Measurements from ENCODE around the gene SOHLH2.
A peak's percentile ranks its signal among the peaks of the same experiment; 100 is the strongest.

Gene SOHLH2

DNA sequence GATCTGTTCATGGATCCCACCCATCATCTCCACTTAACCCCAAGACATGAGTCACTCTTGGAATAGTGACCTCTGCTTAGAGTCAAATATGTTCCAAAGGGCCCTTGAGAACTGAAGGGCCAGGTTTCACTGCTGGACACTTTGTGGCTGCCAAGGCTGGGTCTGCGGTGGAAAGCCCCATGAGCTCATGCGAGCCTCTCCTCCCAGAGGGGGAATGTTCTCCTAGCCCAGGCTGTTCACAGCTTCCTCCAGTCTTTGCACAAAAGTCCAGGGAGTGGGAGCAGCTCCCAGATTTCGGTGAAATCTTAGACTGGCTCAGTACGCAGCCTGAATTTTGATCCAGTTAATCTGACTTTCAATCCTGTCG lies 82.4 kb downstream of the SOHLH2 start:
- H3K23ac ChIP-seq (ENCODE audit: low read length in 2 of 2), result no peak overlapping the region
- no peak overlapping the region for H2AK5ac ChIP-seq (ENCODE audit: low read length, severe bottlenecking)
- H3K27ac ChIP-seq (ENCODE audit: low read length, poor library complexity, severe bottlenecking), result no peak overlapping the region
- no peaks in the 10 kb centered on the region for H3K79me1 ChIP-seq (replicated peaks; ENCODE audit: low read length, poor library complexity, severe bottlenecking)
- 69% methylated on average over 5 of the region's 5 CpGs for WGBS
- H2BK15ac ChIP-seq (ENCODE audit: low read depth, poor library complexity, severe bottlenecking), result no peak overlapping the region
- H3K9ac ChIP-seq (ENCODE audit: low read length), result peak overlapping the region; percentile 76
- no peak overlapping the region for H2BK120ac ChIP-seq (ENCODE audit: low read depth, low read length)
- no peaks in the 10 kb centered on the region for H3K9me3 ChIP-seq (ENCODE audit: control insufficient read depth, low read length)
- H3K4ac ChIP-seq (ENCODE audit: low read depth in 1 of 2, low read length in 2 of 2), result no peak overlapping the region
- peaks cover 14% of the 10 kb centered on the region for H3K4me1 ChIP-seq (ENCODE audit: control insufficient read depth, insufficient read depth, low read depth, low read length)
- peak overlapping the region in 1 of 2 experiments; percentile 92 for H3K4me3 ChIP-seq (ENCODE audit: insufficient read depth in 1 of 2, low read depth in 1 of 2, low read length in 2 of 2)
- H2AFZ ChIP-seq (ENCODE audit: low read depth, low read length), result no peak overlapping the region
- H3K4me2 ChIP-seq (ENCODE audit: low read length, poor library complexity, severe bottlenecking), result no peak overlapping the region
- no peak overlapping the region for H4K91ac ChIP-seq (ENCODE audit: low read length)
- H2BK12ac ChIP-seq (ENCODE audit: low read length in 2 of 2), result no peak overlapping the region
- no peak overlapping the region for H2BK5ac ChIP-seq (ENCODE audit: low read depth, low read length, poor library complexity, severe bottlenecking)
- no peak for DNase-seq
- peaks cover 0 to 57% of the 10 kb centered on the region in 2 experiments for H3K27me3 ChIP-seq (ENCODE audit: control insufficient read depth in 1 of 2, insufficient read depth in 1 of 2, low read length in 2 of 2)
- no peak overlapping the region for H4K8ac ChIP-seq (ENCODE audit: low read length)
- no peaks in the 10 kb centered on the region for H3K36me3 ChIP-seq (ENCODE audit: control insufficient read depth in 1 of 2, insufficient read depth in 2 of 2, low read depth in 1 of 2, low read length in 2 of 2)
- H3K18ac ChIP-seq (ENCODE audit: low read depth in 1 of 2, low read length in 2 of 2), result no peak overlapping the region
- H3K14ac ChIP-seq (ENCODE audit: low read length in 2 of 2), result no peak overlapping the region

DNA sequence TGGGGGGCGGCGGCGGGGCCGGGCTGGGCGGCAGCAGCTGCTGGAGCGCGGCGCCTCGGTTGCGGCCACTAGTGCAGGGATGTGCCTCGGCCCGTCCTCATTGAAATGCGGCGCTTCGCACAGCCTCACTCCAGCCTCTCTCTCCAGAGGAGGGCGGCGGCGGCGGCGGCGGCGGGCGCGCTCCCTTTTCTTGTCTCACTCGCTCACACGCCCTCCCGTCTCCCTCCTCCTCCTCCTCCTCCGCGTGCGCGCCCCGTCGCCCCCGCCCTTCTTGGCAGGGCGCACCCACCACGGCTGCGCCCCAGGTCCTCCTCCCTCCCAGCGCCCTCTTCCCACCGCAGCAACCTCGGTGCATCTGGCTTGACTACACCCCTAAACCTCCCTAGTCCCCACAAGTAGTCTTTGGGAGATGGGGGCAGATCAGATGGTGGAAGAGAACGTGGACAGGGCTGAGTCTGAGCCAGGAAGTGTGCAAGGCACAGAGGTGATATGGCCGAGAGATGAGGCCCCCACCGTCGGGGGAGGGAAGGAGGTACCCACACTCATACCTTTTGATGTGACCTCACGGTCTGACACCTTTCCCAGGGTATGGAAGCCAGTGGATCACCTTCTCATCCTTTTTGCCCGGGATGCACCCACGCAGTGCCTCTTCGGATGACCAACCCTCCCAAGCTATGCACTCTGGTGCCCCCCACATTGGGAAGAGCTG lies 83.0 kb downstream of the SOHLH2 start, which contains the start of gene DCLK1:
Gene DCLK1, minus strand, starts transcription at position 161 of the 709 bp plus-strand sequence.
- Histone ChIP-seq H2BK12ac (ENCODE audit: low read length in 2 of 2) (no peak within 1 kb of the TSS), H4K8ac (ENCODE audit: low read length) (no peak within 1 kb of the TSS)
- 8% methylated on average over 36 of the region's 48 CpGs for WGBS

DNA sequence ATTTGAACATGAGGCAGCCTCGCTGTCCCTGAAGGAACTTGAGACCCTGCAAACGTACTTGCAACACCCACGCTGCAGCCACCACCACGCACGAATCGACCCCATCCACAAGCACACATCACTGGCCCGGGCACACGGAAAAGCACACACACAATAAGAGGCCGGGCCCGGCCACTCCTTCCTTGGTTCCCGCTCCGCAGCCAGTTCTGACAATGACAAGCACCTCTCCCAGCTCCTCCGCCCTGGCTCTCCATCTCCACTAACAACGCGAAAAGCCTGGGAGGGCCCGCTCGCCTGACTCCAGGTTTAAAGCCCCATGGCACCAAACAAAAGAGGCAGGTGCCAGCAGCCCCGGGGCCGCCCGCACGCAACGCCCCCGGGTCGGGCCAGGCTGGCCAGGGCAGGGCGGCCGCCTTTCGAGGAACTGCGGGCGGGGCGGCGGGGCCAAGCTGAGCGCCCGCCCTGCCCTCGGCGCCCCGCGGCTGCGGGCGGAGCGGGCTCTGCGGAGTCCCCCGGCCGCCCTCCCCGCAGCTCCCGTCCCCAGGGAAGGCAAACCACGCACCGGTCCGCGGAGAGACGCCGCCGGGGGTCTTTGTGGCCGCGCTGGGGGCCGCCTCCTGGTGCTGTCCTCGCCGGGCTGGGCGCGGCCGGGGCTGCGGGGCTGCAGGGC lies 83.7 kb downstream of the SOHLH2 start:
- Histone ChIP-seq H3K23ac (ENCODE audit: low read length in 2 of 2) (no peak overlapping the region), H2BK5ac (ENCODE audit: low read depth, low read length, poor library complexity, severe bottlenecking) (no peak overlapping the region), H4K8ac (ENCODE audit: low read length) (no peak overlapping the region), H3K27ac (ENCODE audit: low read length, poor library complexity, severe bottlenecking) (no peak overlapping the region), H2BK120ac (ENCODE audit: low read depth, low read length) (no peak overlapping the region), H4K91ac (ENCODE audit: low read length) (no peak overlapping the region), H2AFZ (ENCODE audit: low read depth, low read length) (no peak overlapping the region), H2BK12ac (ENCODE audit: low read length in 2 of 2) (no peak overlapping the region), H3K4ac (ENCODE audit: low read depth in 1 of 2, low read length in 2 of 2) (no peak overlapping the region), H2BK15ac (ENCODE audit: low read depth, poor library complexity, severe bottlenecking) (no peak overlapping the region), H3K36me3 (ENCODE audit: control insufficient read depth in 1 of 2, insufficient read depth in 2 of 2, low read depth in 1 of 2, low read length in 2 of 2) (peaks cover 0 to 2% of the 10 kb centered on the region in 2 experiments), H3K27me3 (ENCODE audit: control insufficient read depth in 1 of 2, insufficient read depth in 1 of 2, low read length in 2 of 2) (peaks cover 0 to 54% of the 10 kb centered on the region in 2 experiments), H3K18ac (ENCODE audit: low read depth in 1 of 2, low read length in 2 of 2) (no peak overlapping the region), H3K9ac (ENCODE audit: low read length) (peak overlapping the region; percentile 83), H2AK5ac (ENCODE audit: low read length, severe bottlenecking) (no peak overlapping the region), H3K4me1 (ENCODE audit: control insufficient read depth, insufficient read depth, low read depth, low read length) (peaks cover 14% of the 10 kb centered on the region), H3K4me3 (ENCODE audit: insufficient read depth in 1 of 2, low read depth in 1 of 2, low read length in 2 of 2) (peak overlapping the region; percentile 50 to 92), H3K14ac (ENCODE audit: low read length in 2 of 2) (peak overlapping the region in 1 of 2 experiments; percentile 31), H3K9me3 (ENCODE audit: control insufficient read depth, low read length) (no peaks in the 10 kb centered on the region), H3K79me1 (replicated peaks; ENCODE audit: low read length, poor library complexity, severe bottlenecking) (no peaks in the 10 kb centered on the region), H3K4me2 (ENCODE audit: low read length, poor library complexity, severe bottlenecking) (peak overlapping the region; percentile 79)
- no peak for DNase-seq
- WGBS, result 2% methylated on average over 45 of the region's 61 CpGs

More for the DNA sequence above, 83.0 kb downstream of the SOHLH2 start, which contains the start of gene DCLK1:
- Histone ChIP-seq H3K4me1 (ENCODE audit: control insufficient read depth, insufficient read depth, low read depth, low read length) (peaks cover 14% of the 10 kb centered on the region), H2AFZ (ENCODE audit: low read depth, low read length) (no peak within 1 kb of the TSS), H3K14ac (ENCODE audit: low read length in 2 of 2) (peak within 1 kb of the TSS in 1 of 2 experiments; percentile 31), H3K4ac (ENCODE audit: low read depth in 1 of 2, low read length in 2 of 2) (no peak within 1 kb of the TSS), H3K9ac (ENCODE audit: low read length) (peak within 1 kb of the TSS; percentile 83), H2BK5ac (ENCODE audit: low read depth, low read length, poor library complexity, severe bottlenecking) (no peak within 1 kb of the TSS), H3K4me2 (ENCODE audit: low read length, poor library complexity, severe bottlenecking) (peak within 1 kb of the TSS; percentile 79), H3K9me3 (ENCODE audit: control insufficient read depth, low read length) (no peaks in the 10 kb centered on the region), H3K18ac (ENCODE audit: low read depth in 1 of 2, low read length in 2 of 2) (no peak within 1 kb of the TSS), H2BK120ac (ENCODE audit: low read depth, low read length) (no peak within 1 kb of the TSS), H3K4me3 (ENCODE audit: insufficient read depth in 1 of 2, low read depth in 1 of 2, low read length in 2 of 2) (peak within 1 kb of the TSS; percentile 50 to 92), H2AK5ac (ENCODE audit: low read length, severe bottlenecking) (no peak within 1 kb of the TSS), H2BK15ac (ENCODE audit: low read depth, poor library complexity, severe bottlenecking) (no peak within 1 kb of the TSS), H4K91ac (ENCODE audit: low read length) (no peak within 1 kb of the TSS), H3K79me1 (replicated peaks; ENCODE audit: low read length, poor library complexity, severe bottlenecking) (no peaks in the 10 kb centered on the region), H3K36me3 (ENCODE audit: control insufficient read depth in 1 of 2, insufficient read depth in 2 of 2, low read depth in 1 of 2, low read length in 2 of 2) (no peaks in the 10 kb centered on the region), H3K27ac (ENCODE audit: low read length, poor library complexity, severe bottlenecking) (no peak within 1 kb of the TSS), H3K23ac (ENCODE audit: low read length in 2 of 2) (no peak within 1 kb of the TSS), H3K27me3 (ENCODE audit: control insufficient read depth in 1 of 2, insufficient read depth in 1 of 2, low read length in 2 of 2) (peaks cover 0 to 57% of the 10 kb centered on the region in 2 experiments)
- peak; percentile 1 for DNase-seq

DNA sequence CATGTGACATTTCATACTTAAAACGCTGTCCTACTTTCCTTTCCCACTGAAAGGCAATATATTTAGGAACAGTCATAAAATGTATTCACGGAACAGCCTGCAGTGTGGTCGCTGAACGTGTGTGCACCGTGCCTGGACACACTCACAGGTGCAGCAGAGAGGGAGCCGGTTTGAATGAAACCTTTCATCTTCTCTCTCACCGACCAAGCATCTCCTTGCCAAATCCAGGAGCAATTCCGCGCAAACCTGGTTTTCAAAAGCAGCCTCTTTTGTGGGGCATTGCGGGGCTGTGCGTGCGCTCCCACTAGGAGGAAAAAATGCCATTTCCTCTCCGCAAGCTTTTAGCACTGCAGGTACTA lies 84.2 kb downstream of the SOHLH2 start:
- no peak for DNase-seq
- peak overlapping the region; percentile 79 for H3K4me2 ChIP-seq (ENCODE audit: low read length, poor library complexity, severe bottlenecking)
- H3K18ac ChIP-seq (ENCODE audit: low read depth in 1 of 2, low read length in 2 of 2), result no peak overlapping the region
- H2BK15ac ChIP-seq (ENCODE audit: low read depth, poor library complexity, severe bottlenecking), result no peak overlapping the region
- H3K14ac ChIP-seq (ENCODE audit: low read length in 2 of 2), result no peak overlapping the region
- H3K23ac ChIP-seq (ENCODE audit: low read length in 2 of 2), result no peak overlapping the region
- H2AK5ac ChIP-seq (ENCODE audit: low read length, severe bottlenecking), result no peak overlapping the region
- peaks cover 14% of the 10 kb centered on the region for H3K4me1 ChIP-seq (ENCODE audit: control insufficient read depth, insufficient read depth, low read depth, low read length)
- no peak overlapping the region for H3K4ac ChIP-seq (ENCODE audit: low read depth in 1 of 2, low read length in 2 of 2)
- H3K9ac ChIP-seq (ENCODE audit: low read length), result peak overlapping the region; percentile 83
- H4K91ac ChIP-seq (ENCODE audit: low read length), result no peak overlapping the region
- no peak overlapping the region for H2BK12ac ChIP-seq (ENCODE audit: low read length in 2 of 2)
- no peak overlapping the region for H2BK120ac ChIP-seq (ENCODE audit: low read depth, low read length)
- H3K27ac ChIP-seq (ENCODE audit: low read length, poor library complexity, severe bottlenecking), result no peak overlapping the region
- H2AFZ ChIP-seq (ENCODE audit: low read depth, low read length), result no peak overlapping the region
- H3K9me3 ChIP-seq (ENCODE audit: control insufficient read depth, low read length), result no peaks in the 10 kb centered on the region
- H4K8ac ChIP-seq (ENCODE audit: low read length), result no peak overlapping the region
- H3K36me3 ChIP-seq (ENCODE audit: control insufficient read depth in 1 of 2, insufficient read depth in 2 of 2, low read depth in 1 of 2, low read length in 2 of 2), result peaks cover 0 to 7% of the 10 kb centered on the region in 2 experiments
- peaks cover 0 to 50% of the 10 kb centered on the region in 2 experiments for H3K27me3 ChIP-seq (ENCODE audit: control insufficient read depth in 1 of 2, insufficient read depth in 1 of 2, low read length in 2 of 2)
- 18% methylated on average over 13 of the region's 13 CpGs for WGBS
- H3K79me1 ChIP-seq (replicated peaks; ENCODE audit: low read length, poor library complexity, severe bottlenecking), result no peaks in the 10 kb centered on the region
- no peak overlapping the region for H2BK5ac ChIP-seq (ENCODE audit: low read depth, low read length, poor library complexity, severe bottlenecking)
- H3K4me3 ChIP-seq (ENCODE audit: insufficient read depth in 1 of 2, low read depth in 1 of 2, low read length in 2 of 2), result peak overlapping the region in 1 of 2 experiments; percentile 92

All from mesenchymal stem cell (in vitro differentiated cells and primary cell).